Kidney (tissue), 14 donors: ENCODE results near the gene CTNND2. TPM values are rescaled to one million over a fixed set of nuclear protein-coding genes. Genes with fewer than 3 reads are reported as not detected.

ENCODE experiments used
- DNase-seq, 5 donors: peaks; one replicate each; pipeline ENCODE4 v3.0.0-alpha.2; 2013 to 2020
- FAIRE-seq: peaks from 2 replicates; lab custom pipeline; 2012; peaks lifted over from hg19 to GRCh38; lab: Jason Lieb, UNC
- H3K27ac ChIP-seq, 2 donors: one replicate each; pipeline ENCODE4 v1.7.0; 2013; ENCODE audit warnings: low read depth in 2 of 2, low read length in 2 of 2, inconsistent platforms in 1 of 2
- H3K27me3 ChIP-seq: one replicate; pipeline ENCODE4 v1.7.1; 2013; ENCODE audit warnings: low read length, inconsistent platforms; ENCODE audit not compliant: control insufficient read depth, insufficient read depth
- H3K36me3 ChIP-seq, 3 donors: one replicate each; pipeline versions ENCODE4 v1.7.0 to v1.7.1; 2013; ENCODE audit warnings: low read length in 3 of 3, control low read depth in 1 of 3, inconsistent platforms in 1 of 3; ENCODE audit not compliant: insufficient read depth in 3 of 3, control insufficient read depth in 2 of 3
- H3K4me1 ChIP-seq, 3 donors: one replicate each; pipeline versions ENCODE4 v1.7.0 to v1.7.1; 2013; ENCODE audit warnings: low read length in 3 of 3, inconsistent platforms in 1 of 3, low read depth in 1 of 3; ENCODE audit not compliant: control insufficient read depth in 2 of 3, insufficient read depth in 2 of 3
- H3K4me3 ChIP-seq, 3 donors: one replicate each; pipeline versions ENCODE4 v1.7.0 to v1.8.1; 2013; ENCODE audit warnings: low read length in 3 of 3, control low read depth in 1 of 3, inconsistent platforms in 1 of 3
- H3K9ac ChIP-seq, 3 donors: one replicate each; pipeline versions ENCODE4 v1.7.0 to v1.7.1; 2013; ENCODE audit warnings: low read length in 3 of 3, control low read depth in 1 of 3, inconsistent platforms in 1 of 3
- H3K9me3 ChIP-seq, 3 donors: one replicate each; pipeline versions ENCODE4 v1.7.0 to v1.7.1; 2013; ENCODE audit warnings: low read length in 3 of 3, control low read depth in 1 of 3, inconsistent platforms in 1 of 3; ENCODE audit not compliant: control insufficient read depth in 2 of 3, insufficient read depth in 1 of 3
- CTCF ChIP-seq: IDR thresholded peaks from 3 replicates; pipeline ENCODE4 v1.5.1; 2012; ENCODE audit warnings: mild to moderate bottlenecking, moderate library complexity, borderline replicate concordance; ENCODE audit not compliant: insufficient read depth; ENCODE audit errors: extremely low read depth
- intact Hi-C: fragments of 100-400 bp; cut with DNase I; formaldehyde crosslinking; loops from one replicate; pipeline ENCODE4 v1.11.1; 2022
- polyA plus RNA-seq: library from polyadenylated mRNA; stranded (reverse); fragments of 350-450 nt; fragmentation: Illumina TruSeq; extraction: RNeasy Lipid Tissue Mini Kit (QIAGEN cat#74804); gene quantifications from one replicate; pipeline ENCODE4 v1.2.3, GENCODE V29; 2014; ENCODE audit warnings: low read depth, low replicate concordance; ENCODE audit not compliant: insufficient read depth
- total RNA-seq: library from RNA; stranded (reverse); fragmentation: NEBNext Ultra II Directional; extraction: Animal tissue kit (Norgen Biotek cat#: 25700); gene quantifications from one replicate; pipeline ENCODE4 v1.2.1, GENCODE V29; 2021
- donor health status: control.
- donor health status: control.
- donor health status: control.
- donor health status: control.
- donor health status: control.
- donor health status: DM: yes; HTN: yes; CAD: no.
- donor health status: Normal renal cell carcinoma (clear cell type).

Gene CTNND2
- total and polyA plus RNA-seq, 2 donors from 2014 or later: 0.15 to 0.79 TPM

- no peak overlapping the region for H3K9ac ChIP-seq
- H3K9me3 ChIP-seq: peaks cover 0 to 2% (median 0%) of the 10 kb centered on the region in 3 donors
- no peak overlapping the region for H3K4me3 ChIP-seq
- intact Hi-C loops: no loop called here
- no peaks in the 10 kb centered on the region for H3K36me3 ChIP-seq
- no peaks in the 10 kb centered on the region for H3K27me3 ChIP-seq
- no peaks in the 10 kb centered on the region for H3K4me1 ChIP-seq
- FAIRE-seq (no peak), DNase-seq (peak in 2 of 5 donors; percentile 1 to 7)
- TF ChIP-seq CTCF: no peak
- no peak overlapping the region for H3K27ac ChIP-seq
These were observed 258.1 kb downstream of the CTNND2 start for GRCh38 chr5:11646141-11646540.

- DNase-seq (no peak), FAIRE-seq (no peak)
- no peaks in the 10 kb centered on the region for H3K4me1 ChIP-seq
- intact Hi-C loops: no loop called here
- H3K4me3 ChIP-seq: no peak overlapping the region
- no peaks in the 10 kb centered on the region for H3K27me3 ChIP-seq
- H3K9ac ChIP-seq: no peak overlapping the region
- H3K36me3 ChIP-seq: no peaks in the 10 kb centered on the region
- no peaks in the 10 kb centered on the region for H3K9me3 ChIP-seq
- no peak for TF ChIP-seq CTCF
- H3K27ac ChIP-seq: no peak overlapping the region
These were observed 261.8 kb downstream of the CTNND2 start for GRCh38 chr5:11642438-11642837.

GRCh38 chr5:11640158-11640873 is 263.9 kb downstream of the CTNND2 start:
- TF ChIP-seq CTCF: no peak
- intact Hi-C loops: no loop called here

More at GRCh38 chr5:11640158-11640873, 263.9 kb downstream of the CTNND2 start:
- FAIRE-seq (no peak), DNase-seq (no peak)
- Histone ChIP-seq H3K27me3 (no peaks in the 10 kb centered on the region), H3K4me3 (no peak overlapping the region), H3K36me3 (no peaks in the 10 kb centered on the region), H3K9ac (no peak overlapping the region), H3K4me1 (no peaks in the 10 kb centered on the region), H3K9me3 (no peaks in the 10 kb centered on the region), H3K27ac (no peak overlapping the region)
